ACC112 (cell line): ENCODE data around the gene HS3ST4.

Source experiments
- H2AFZ ChIP-seq: fragments of 200-600 bp; sonication (generic); one replicate; pipeline ENCODE4 v1.6.0; 2017; ENCODE audit warnings: antibody characterized with exemption, low read length; ENCODE audit not compliant: unreplicated experiment
- H3K27ac ChIP-seq: fragments of 200-600 bp; sonication (generic); 2 replicates; pipeline ENCODE4 v1.5.1; 2014; ENCODE audit warnings: low read depth, mild to moderate bottlenecking, antibody characterized with exemption, low read length, moderate library complexity
- H3K27me3 ChIP-seq: fragments of 200-600 bp; sonication (generic); 2 replicates; pipeline ENCODE4 v1.6.1; 2014; ENCODE audit warnings: mild to moderate bottlenecking, antibody characterized with exemption, low read length, moderate library complexity, mixed read lengths; ENCODE audit not compliant: insufficient read depth
- H3K36me3 ChIP-seq: fragments of 200-600 bp; sonication (generic); 2 replicates; pipeline ENCODE4 v1.6.1; 2016; ENCODE audit warnings: mild to moderate bottlenecking, antibody characterized with exemption, low read length, moderate library complexity, mixed read lengths; ENCODE audit not compliant: insufficient read depth
- H3K4me1 ChIP-seq: fragments of 200-600 bp; sonication (generic); one replicate; pipeline ENCODE4 v1.6.1; 2016; ENCODE audit warnings: low read length, mixed read lengths; ENCODE audit not compliant: insufficient read depth, unreplicated experiment, control insufficient read depth
- H3K4me3 ChIP-seq: fragments of 200-600 bp; sonication (generic); 2 replicates; pipeline ENCODE4 v1.5.1; 2014; ENCODE audit warnings: mild to moderate bottlenecking, low read depth, low read length
- H3K79me2 ChIP-seq: fragments of 200-600 bp; sonication (generic); one replicate; pipeline ENCODE4 v1.6.0; 2016; ENCODE audit warnings: low read length; ENCODE audit not compliant: control insufficient read depth, unreplicated experiment, insufficient read depth

HS3ST4 gene

GRCh38 chr16:25699069-25699468 lies 7.3 kb downstream of the HS3ST4 start:
- Histone ChIP-seq H3K4me1 (no peaks in the 10 kb centered on the region), H2AFZ (no peak overlapping the region)

GRCh38 chr16:25700547-25700946 lies 8.8 kb downstream of the HS3ST4 start:
- Histone ChIP-seq H2AFZ (no peak overlapping the region), H3K27ac (no peak overlapping the region), H3K79me2 (no peaks in the 10 kb centered on the region), H3K27me3 (peaks cover 5% of the 10 kb centered on the region), H3K4me3 (no peak overlapping the region), H3K4me1 (no peaks in the 10 kb centered on the region), H3K36me3 (no peaks in the 10 kb centered on the region)

More at GRCh38 chr16:25699069-25699468, 7.3 kb downstream of the HS3ST4 start:
- Histone ChIP-seq H3K4me3 (no peak overlapping the region), H3K27ac (no peak overlapping the region), H3K36me3 (no peaks in the 10 kb centered on the region), H3K27me3 (peaks cover 20% of the 10 kb centered on the region), H3K79me2 (no peaks in the 10 kb centered on the region)

- Histone ChIP-seq H3K27me3 (no peaks in the 10 kb centered on the region), H2AFZ (no peak overlapping the region), H3K79me2 (no peaks in the 10 kb centered on the region), H3K4me3 (no peak overlapping the region), H3K4me1 (no peaks in the 10 kb centered on the region), H3K27ac (no peak overlapping the region), H3K36me3 (no peaks in the 10 kb centered on the region)
Measured at GRCh38 chr16:25707553-25707952, 15.8 kb downstream of the HS3ST4 start.

DNA sequence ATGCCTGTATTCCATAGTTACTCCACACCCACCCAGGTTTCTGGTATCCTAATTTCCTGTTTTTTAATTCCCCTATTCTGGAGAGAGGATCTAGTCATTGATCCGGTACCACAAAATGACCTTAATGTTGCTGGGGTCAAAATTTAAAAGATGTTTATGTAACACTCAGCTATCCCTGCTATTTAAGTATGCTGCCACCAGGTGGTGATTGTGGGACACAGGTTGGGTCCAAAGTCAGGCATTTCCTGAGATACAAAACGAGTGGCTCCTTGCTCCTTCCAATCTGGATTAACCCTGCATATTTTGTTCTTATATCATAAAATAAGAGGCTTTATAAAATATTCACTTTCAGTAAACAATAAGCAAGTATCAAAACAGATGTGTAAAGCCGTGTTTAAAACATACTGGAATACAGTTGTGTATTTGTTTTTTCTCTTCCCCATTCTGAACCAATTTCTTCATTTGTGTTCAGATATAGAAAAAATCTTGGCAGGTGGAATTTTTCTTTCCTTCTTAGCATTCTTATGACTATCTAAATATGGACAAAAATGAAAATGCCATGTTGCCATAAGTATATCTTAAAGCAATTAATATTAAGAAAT lies 16.3 kb downstream of the HS3ST4 start:
- Histone ChIP-seq H3K27ac (no peak overlapping the region), H2AFZ (no peak overlapping the region), H3K79me2 (no peaks in the 10 kb centered on the region), H3K4me1 (no peaks in the 10 kb centered on the region), H3K36me3 (no peaks in the 10 kb centered on the region), H3K4me3 (no peak overlapping the region), H3K27me3 (no peaks in the 10 kb centered on the region)

GRCh38 chr16:25709213-25709612 lies 17.5 kb downstream of the HS3ST4 start:
- H3K4me3 ChIP-seq = no peak overlapping the region
- H3K4me1 ChIP-seq = no peaks in the 10 kb centered on the region
- H3K36me3 ChIP-seq = no peaks in the 10 kb centered on the region
- H2AFZ ChIP-seq = no peak overlapping the region
- no peaks in the 10 kb centered on the region for H3K27me3 ChIP-seq
- no peak overlapping the region for H3K27ac ChIP-seq
- no peaks in the 10 kb centered on the region for H3K79me2 ChIP-seq

GRCh38 chr16:25713785-25714570 lies 22.2 kb downstream of the HS3ST4 start:
- Histone ChIP-seq H3K27ac (no peak overlapping the region), H2AFZ (no peak overlapping the region), H3K27me3 (no peaks in the 10 kb centered on the region), H3K79me2 (no peaks in the 10 kb centered on the region), H3K36me3 (no peaks in the 10 kb centered on the region), H3K4me1 (no peaks in the 10 kb centered on the region), H3K4me3 (no peak overlapping the region)

DNA sequence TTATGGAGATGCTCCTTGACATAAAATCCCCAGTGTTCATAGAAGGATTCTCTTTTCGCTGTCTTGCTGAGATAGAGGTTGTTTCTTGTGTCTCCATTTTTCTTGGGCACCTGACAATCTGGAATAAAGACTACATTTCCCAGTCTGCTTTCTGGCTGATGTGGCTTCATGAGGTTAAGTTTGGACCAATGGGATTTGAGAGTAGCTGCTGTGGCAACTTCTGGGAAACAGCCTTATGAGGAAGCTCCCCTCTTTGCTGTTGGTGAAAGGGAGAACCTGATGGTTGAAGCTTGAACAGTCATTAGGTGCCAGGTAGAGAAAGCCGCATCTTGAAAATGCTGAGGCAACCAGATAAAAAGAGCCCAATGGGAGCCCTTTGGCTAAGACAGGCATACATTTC lies 24.4 kb downstream of the HS3ST4 start:
- Histone ChIP-seq H3K27ac (no peak overlapping the region), H3K36me3 (no peaks in the 10 kb centered on the region), H2AFZ (no peak overlapping the region), H3K4me1 (no peaks in the 10 kb centered on the region), H3K27me3 (no peaks in the 10 kb centered on the region), H3K79me2 (no peaks in the 10 kb centered on the region), H3K4me3 (no peak overlapping the region)

GRCh38 chr16:25721439-25721838 lies 29.7 kb downstream of the HS3ST4 start:
- no peak overlapping the region for H2AFZ ChIP-seq
- H3K27ac ChIP-seq = no peak overlapping the region
- no peaks in the 10 kb centered on the region for H3K4me1 ChIP-seq

DNA sequence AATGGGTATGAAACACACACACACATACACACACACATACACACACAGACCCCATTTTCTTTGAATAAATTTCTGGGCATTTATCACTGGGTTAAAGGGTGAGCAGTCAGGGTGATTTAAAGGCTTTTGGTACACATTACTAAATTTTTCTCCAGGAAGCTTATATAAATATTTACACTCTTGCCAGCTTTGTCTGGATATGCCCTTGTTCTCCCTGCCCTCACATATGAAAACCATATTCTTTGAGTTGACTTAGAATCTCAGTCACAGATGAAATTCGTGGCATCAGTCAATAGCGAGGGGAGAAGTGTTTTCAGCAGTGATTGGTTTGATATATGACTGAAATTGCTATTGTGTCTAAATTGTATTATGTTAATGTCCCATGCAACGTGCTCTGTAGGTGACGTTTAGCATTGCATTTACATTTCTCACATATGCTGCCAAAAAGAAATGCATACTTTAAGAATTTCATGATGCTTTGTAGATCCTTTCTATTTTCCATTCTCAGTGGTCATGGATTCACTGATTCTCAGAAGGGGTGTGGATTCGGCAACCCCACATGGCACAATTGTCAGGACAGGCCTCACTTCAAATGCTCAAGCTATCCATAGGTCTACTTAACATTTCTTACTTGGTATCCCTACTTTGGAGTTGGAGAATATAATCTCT lies 34.8 kb downstream of the HS3ST4 start:
- no peaks in the 10 kb centered on the region for H3K4me1 ChIP-seq

More at GRCh38 chr16:25721439-25721838, 29.7 kb downstream of the HS3ST4 start:
- no peaks in the 10 kb centered on the region for H3K79me2 ChIP-seq
- no peak overlapping the region for H3K4me3 ChIP-seq
- no peaks in the 10 kb centered on the region for H3K27me3 ChIP-seq
- no peaks in the 10 kb centered on the region for H3K36me3 ChIP-seq

DNA sequence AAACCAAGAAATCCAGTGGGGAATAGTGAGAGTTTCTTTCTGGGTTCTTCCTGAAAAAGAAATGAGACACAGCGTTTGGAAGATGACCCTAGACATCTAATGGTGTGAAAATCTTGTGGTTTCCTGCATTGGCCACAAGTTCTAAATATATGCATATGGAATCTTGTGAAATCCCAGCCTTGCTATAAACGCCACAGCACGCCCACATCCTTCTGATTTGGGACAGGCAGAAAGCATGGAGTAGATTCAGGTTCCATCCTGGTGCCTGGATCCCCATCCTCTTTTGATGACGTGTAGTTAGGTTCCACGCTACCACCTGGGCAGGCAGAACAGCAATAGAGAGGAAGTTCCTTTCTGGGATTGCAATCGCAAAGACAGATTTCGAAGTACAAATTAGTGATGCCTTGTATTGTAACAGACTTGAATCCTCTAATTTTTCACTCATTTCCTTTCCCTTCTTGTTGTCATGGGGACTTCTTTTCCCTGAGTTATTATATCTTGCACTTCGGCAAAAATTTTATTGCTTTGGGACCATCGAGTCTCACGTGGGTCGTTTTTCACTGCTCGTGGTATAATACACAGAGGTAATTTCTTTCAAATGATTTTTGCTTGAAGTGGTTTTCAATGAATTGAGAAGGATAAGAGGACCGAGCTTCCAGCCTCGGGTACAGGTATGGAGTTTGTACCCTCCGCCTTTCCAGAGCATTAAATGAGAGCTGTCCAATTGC lies 37.6 kb downstream of the HS3ST4 start:
- H3K27me3 ChIP-seq = no peaks in the 10 kb centered on the region

More for the DNA sequence above, 34.8 kb downstream of the HS3ST4 start:
- H3K27me3 ChIP-seq = no peaks in the 10 kb centered on the region
- H3K27ac ChIP-seq = no peak overlapping the region
- no peak overlapping the region for H2AFZ ChIP-seq
- no peak overlapping the region for H3K4me3 ChIP-seq
- no peaks in the 10 kb centered on the region for H3K79me2 ChIP-seq
- H3K36me3 ChIP-seq = no peaks in the 10 kb centered on the region

More for the DNA sequence above, 37.6 kb downstream of the HS3ST4 start:
- no peak overlapping the region for H2AFZ ChIP-seq
- no peak overlapping the region for H3K4me3 ChIP-seq
- no peaks in the 10 kb centered on the region for H3K79me2 ChIP-seq
- H3K36me3 ChIP-seq = no peaks in the 10 kb centered on the region
- no peaks in the 10 kb centered on the region for H3K4me1 ChIP-seq
- no peak overlapping the region for H3K27ac ChIP-seq
